Upper lobe of left lung (tissue), 4 donors: ENCODE measurements around the gene KIF3B.

Experiments used
- POLR2AphosphoS5 ChIP-seq, 2 donors: sonication (generic); formaldehyde crosslinking; IDR thresholded peaks; one replicate each; pipeline ENCODE4 v1.5.1; 2017; ENCODE audit warnings: antibody characterized with exemption in 2 of 2
- TF ChIP-seq, protein P1 (sequence below), 6 experiments: fragments of 450-650 bp in 4 of 6; fragments of 200-600 bp in 2 of 6; sonication (generic) in 2 of 6; IDR thresholded peaks; one replicate each; pipeline ENCODE4 v1.5.1; 2016 to 2019; ENCODE audit warnings: antibody characterized with exemption in 6 of 6

DNA sequence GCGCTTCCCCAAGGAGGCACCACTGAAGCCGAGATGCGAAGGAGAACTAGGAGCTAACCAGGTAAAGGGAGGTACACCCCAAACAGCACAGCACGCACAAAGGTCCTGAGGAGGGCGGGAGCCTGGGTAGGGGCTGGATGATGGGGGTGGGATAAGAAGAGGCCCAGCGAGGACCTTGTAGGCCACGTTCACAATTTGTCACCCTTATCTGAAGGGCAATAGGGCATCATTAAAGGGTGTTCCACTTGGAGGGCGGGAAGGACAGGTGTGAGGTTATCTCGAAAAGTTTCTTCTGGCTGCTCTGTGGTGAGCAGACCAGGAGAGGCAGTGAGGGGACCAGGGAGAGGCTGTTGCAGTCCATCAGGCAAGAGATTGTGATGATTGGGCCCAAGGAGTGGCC lies 44.2 kb upstream of the KIF3B start:
- TF ChIP-seq, protein P1, sequence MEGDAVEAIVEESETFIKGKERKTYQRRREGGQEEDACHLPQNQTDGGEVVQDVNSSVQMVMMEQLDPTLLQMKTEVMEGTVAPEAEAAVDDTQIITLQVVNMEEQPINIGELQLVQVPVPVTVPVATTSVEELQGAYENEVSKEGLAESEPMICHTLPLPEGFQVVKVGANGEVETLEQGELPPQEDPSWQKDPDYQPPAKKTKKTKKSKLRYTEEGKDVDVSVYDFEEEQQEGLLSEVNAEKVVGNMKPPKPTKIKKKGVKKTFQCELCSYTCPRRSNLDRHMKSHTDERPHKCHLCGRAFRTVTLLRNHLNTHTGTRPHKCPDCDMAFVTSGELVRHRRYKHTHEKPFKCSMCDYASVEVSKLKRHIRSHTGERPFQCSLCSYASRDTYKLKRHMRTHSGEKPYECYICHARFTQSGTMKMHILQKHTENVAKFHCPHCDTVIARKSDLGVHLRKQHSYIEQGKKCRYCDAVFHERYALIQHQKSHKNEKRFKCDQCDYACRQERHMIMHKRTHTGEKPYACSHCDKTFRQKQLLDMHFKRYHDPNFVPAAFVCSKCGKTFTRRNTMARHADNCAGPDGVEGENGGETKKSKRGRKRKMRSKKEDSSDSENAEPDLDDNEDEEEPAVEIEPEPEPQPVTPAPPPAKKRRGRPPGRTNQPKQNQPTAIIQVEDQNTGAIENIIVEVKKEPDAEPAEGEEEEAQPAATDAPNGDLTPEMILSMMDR (IDR thresholded peaks at IDR 0.05): no peak
- no peak for TF ChIP-seq POLR2AphosphoS5 (IDR thresholded peaks at IDR 0.05)
